ENCODE results near the gene RUFY4.

GRCh38 chr2:218030409-218031195 is 38.5 kb upstream of the RUFY4 start:
- TF ChIP-seq, protein P1, sequence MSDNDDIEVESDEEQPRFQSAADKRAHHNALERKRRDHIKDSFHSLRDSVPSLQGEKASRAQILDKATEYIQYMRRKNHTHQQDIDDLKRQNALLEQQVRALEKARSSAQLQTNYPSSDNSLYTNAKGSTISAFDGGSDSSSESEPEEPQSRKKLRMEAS (IDR thresholded peaks at IDR 0.05), result no peak
- TF ChIP-seq EP300 (IDR thresholded peaks at IDR 0.05; ENCODE audit: borderline replicate concordance) (no peak), RAD21 (IDR thresholded peaks at IDR 0.05; ENCODE audit: low read depth) (no peak), TCF12 (IDR thresholded peaks at IDR 0.05; ENCODE audit: low read depth) (no peak), CREB1 (IDR thresholded peaks at IDR 0.05; ENCODE audit: low read depth) (no peak)

All from Ishikawa (cell line).